OCI-LY3 (cell line): ENCODE data around the gene SPOPL.

ENCODE experiments used
- H2AFZ ChIP-seq: fragments of 200-600, 300-600 bp; shearing (Covaris generic); 2 replicates; pipeline ENCODE4 v1.6.0; 2014; ENCODE audit warnings: antibody characterized with exemption, low read depth, low read length
- H3K27ac ChIP-seq: fragments of 200-600, 300-600 bp; sonication (generic); 2 replicates; pipeline ENCODE4 v1.5.1; 2014; ENCODE audit warnings: mild to moderate bottlenecking, low read length, moderate library complexity, mixed read lengths
- H3K27me3 ChIP-seq: fragments of 200-600, 300-600 bp; sonication (generic); 2 replicates; pipeline ENCODE4 v1.6.1; 2014; ENCODE audit warnings: low read depth, low read length, mixed read lengths
- H3K36me3 ChIP-seq: fragments of 200-600, 300-600 bp; sonication (generic); replicated peaks from 2 replicates; pipeline ENCODE3; 2014; ENCODE audit warnings: low read depth, low read length, mixed read lengths
- H3K4me1 ChIP-seq: fragments of 300-600, 200-600 bp; sonication (generic); 2 replicates; pipeline ENCODE4 v1.6.1; 2014; ENCODE audit warnings: low read length, mixed read lengths
- H3K4me2 ChIP-seq: fragments of 200-600, 300-600 bp; sonication (generic); 2 replicates; pipeline ENCODE4 v1.6.1; 2014; ENCODE audit warnings: low read length, mixed read lengths
- H3K4me3 ChIP-seq: fragments of 300-600, 200-600 bp; sonication (generic); 2 replicates; pipeline ENCODE4 v1.5.1; 2014; ENCODE audit warnings: antibody characterized with exemption, mild to moderate bottlenecking, low read length, moderate library complexity
- H3K79me2 ChIP-seq: fragments of 300-600, 200-600 bp; shearing (Covaris generic); 2 replicates; pipeline ENCODE4 v1.6.1; 2014; ENCODE audit warnings: mild to moderate bottlenecking, low read length, mixed read lengths
- H3K9ac ChIP-seq: fragments of 300-600, 200-600 bp; shearing (Covaris generic); 2 replicates; pipeline ENCODE4 v1.6.0; 2014; ENCODE audit warnings: mild to moderate bottlenecking, low read length, moderate library complexity
- H3K9me3 ChIP-seq: fragments of 200-600, 300-600 bp; shearing (Covaris generic); 2 replicates; pipeline ENCODE4 v1.6.1; 2014; ENCODE audit warnings: low read length, mixed read lengths; ENCODE audit not compliant: insufficient read depth
- H4K20me1 ChIP-seq: fragments of 200-600, 300-600 bp; sonication (generic); 2 replicates; pipeline ENCODE4 v1.6.1; 2016; ENCODE audit warnings: low read length, mixed read lengths; ENCODE audit not compliant: insufficient read depth
- EZH2phosphoT487 ChIP-seq: fragments of 200-600 bp; shearing (Covaris generic); IDR thresholded peaks from 2 replicates; pipeline ENCODE4 v1.6.1; 2018; ENCODE audit warnings: antibody characterized with exemption, mixed run types, low read depth
- TF ChIP-seq, protein P1 (sequence below): fragments of 200-600, 300-600 bp; sonication (generic); IDR thresholded peaks from 2 replicates; pipeline ENCODE4 v1.5.1; 2014; ENCODE audit warnings: antibody characterized with exemption, low read length, low read depth

The SPOPL gene

DNA sequence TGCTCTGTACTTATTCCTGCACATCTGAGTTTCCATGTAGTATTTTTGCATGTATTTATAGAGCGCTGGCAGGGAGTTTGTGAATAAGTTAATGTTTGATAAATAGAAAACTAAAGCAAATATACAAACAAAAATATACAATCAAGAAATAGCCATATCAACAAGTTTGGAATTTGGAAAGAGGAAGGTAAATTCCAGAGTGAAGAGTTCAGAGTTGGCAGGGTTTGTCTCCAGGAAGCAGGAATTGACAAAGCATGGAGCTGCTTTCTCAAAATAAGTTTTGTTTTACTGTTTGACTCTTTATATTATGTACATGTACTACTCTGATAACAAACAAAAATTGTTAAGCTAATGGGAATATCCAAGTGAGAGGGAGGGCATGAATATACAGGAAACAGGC lies 80.3 kb downstream of the SPOPL start:
- TF ChIP-seq EZH2phosphoT487, result no peak
- TF ChIP-seq, protein P1, sequence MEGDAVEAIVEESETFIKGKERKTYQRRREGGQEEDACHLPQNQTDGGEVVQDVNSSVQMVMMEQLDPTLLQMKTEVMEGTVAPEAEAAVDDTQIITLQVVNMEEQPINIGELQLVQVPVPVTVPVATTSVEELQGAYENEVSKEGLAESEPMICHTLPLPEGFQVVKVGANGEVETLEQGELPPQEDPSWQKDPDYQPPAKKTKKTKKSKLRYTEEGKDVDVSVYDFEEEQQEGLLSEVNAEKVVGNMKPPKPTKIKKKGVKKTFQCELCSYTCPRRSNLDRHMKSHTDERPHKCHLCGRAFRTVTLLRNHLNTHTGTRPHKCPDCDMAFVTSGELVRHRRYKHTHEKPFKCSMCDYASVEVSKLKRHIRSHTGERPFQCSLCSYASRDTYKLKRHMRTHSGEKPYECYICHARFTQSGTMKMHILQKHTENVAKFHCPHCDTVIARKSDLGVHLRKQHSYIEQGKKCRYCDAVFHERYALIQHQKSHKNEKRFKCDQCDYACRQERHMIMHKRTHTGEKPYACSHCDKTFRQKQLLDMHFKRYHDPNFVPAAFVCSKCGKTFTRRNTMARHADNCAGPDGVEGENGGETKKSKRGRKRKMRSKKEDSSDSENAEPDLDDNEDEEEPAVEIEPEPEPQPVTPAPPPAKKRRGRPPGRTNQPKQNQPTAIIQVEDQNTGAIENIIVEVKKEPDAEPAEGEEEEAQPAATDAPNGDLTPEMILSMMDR, result no peak
- no peak overlapping the region for H3K4me3 ChIP-seq
- H3K4me2 ChIP-seq, result no peak overlapping the region
- H3K9ac ChIP-seq, result no peak overlapping the region
- H3K79me2 ChIP-seq, result no peaks in the 10 kb centered on the region
- no peaks in the 10 kb centered on the region for H4K20me1 ChIP-seq
- no peaks in the 10 kb centered on the region for H3K9me3 ChIP-seq
- H3K36me3 ChIP-seq, result no peaks in the 10 kb centered on the region
- H3K27ac ChIP-seq, result no peak overlapping the region
- H3K4me1 ChIP-seq, result no peaks in the 10 kb centered on the region
- H3K27me3 ChIP-seq, result no peaks in the 10 kb centered on the region
- no peak overlapping the region for H2AFZ ChIP-seq

DNA sequence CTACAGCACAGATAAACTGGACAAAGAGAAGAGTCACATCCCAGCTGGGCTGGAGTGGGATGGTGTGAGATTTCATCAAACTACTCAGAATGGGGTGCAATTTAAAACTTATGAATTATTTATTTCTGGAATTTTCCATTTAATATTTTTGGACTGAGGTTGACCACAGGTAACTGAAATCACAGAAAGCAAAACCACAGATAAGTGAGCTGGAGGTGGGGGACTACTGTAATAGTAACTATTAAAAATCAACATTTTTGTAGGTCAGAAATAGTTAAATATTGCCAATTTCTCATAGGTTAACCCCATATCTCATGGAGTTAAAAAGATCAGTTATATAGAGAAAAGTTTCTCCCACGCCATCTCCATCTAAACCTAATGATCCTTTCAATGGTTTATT lies 88.1 kb downstream of the SPOPL start:
- TF ChIP-seq, protein P1, result no peak
- TF ChIP-seq EZH2phosphoT487, result no peak
- no peak overlapping the region for H3K4me2 ChIP-seq
- no peaks in the 10 kb centered on the region for H3K79me2 ChIP-seq

DNA sequence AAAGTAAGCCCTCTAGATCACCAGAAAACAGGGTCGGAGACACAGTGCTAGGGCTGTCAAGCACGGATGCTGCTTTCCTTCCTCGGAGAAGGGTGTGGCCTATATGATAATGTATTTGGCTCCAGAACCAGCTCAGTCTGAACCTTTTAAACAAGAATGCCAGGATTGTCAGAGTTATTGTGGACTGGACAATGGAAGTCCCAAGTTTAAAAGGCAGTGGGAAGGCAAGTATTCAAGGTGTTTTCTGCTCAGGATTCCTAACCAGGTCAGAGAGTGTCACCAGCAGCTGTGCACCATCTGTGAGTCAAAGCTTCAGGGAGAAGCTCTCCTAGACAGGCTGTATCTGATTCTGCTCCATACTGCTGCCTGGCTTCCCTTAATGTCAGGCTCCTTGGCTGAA lies 94.8 kb downstream of the SPOPL start:
- peaks cover 23% of the 10 kb centered on the region for H3K36me3 ChIP-seq
- H3K9ac ChIP-seq, result no peak overlapping the region
- H3K9me3 ChIP-seq, result no peaks in the 10 kb centered on the region
- no peaks in the 10 kb centered on the region for H3K79me2 ChIP-seq
- H3K4me1 ChIP-seq, result no peaks in the 10 kb centered on the region
- no peak overlapping the region for H2AFZ ChIP-seq
- TF ChIP-seq, protein P1, result no peak
- no peak for TF ChIP-seq EZH2phosphoT487
- H3K4me2 ChIP-seq, result no peak overlapping the region
- no peaks in the 10 kb centered on the region for H4K20me1 ChIP-seq
- H3K27me3 ChIP-seq, result no peaks in the 10 kb centered on the region
- no peak overlapping the region for H3K4me3 ChIP-seq
- H3K27ac ChIP-seq, result no peak overlapping the region

More for the DNA sequence above, 88.1 kb downstream of the SPOPL start:
- Histone ChIP-seq H3K27me3 (no peaks in the 10 kb centered on the region), H3K4me1 (no peaks in the 10 kb centered on the region), H3K4me3 (no peak overlapping the region), H4K20me1 (no peaks in the 10 kb centered on the region), H3K9ac (no peak overlapping the region), H3K9me3 (no peaks in the 10 kb centered on the region), H2AFZ (no peak overlapping the region), H3K36me3 (peaks cover 4% of the 10 kb centered on the region), H3K27ac (no peak overlapping the region)

DNA sequence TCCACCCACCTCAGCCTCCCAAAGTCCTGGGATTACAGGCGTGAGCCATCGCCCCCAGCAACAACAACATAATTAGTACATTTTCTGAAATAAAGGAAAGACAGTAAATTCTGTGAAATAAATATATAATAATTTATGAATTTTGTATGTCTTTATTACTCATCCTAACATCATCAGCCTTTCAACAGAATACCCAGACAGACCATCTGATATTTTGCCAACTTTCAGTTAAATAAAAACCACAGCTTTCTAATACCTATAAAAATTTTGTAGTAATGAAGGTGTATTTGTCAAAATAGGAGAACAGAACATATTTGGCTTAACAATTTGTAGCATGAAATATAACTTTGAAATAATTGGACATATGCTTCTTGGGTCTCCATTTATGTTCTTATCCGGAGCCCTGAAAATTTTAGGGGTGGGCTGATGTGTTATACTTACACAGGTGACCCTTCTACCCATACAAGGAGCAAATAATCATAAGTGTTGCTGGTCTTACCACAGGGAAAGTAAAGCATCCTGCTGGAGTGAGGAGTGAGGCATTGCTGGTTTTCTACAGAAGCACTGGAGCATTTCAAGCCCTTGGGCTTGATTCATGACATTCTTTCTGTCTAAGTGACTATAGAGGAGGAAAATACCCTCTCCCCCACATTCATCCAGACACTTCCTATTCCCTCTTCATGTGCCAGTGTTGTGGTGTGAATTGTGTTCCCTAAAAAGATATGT lies 99.3 kb downstream of the SPOPL start:
- no peaks in the 10 kb centered on the region for H3K79me2 ChIP-seq
- H3K4me3 ChIP-seq, result no peak overlapping the region
- no peak overlapping the region for H3K4me2 ChIP-seq
- H3K9ac ChIP-seq, result no peak overlapping the region
- H3K4me1 ChIP-seq, result peaks cover 6% of the 10 kb centered on the region; the same call in 1 of the 2 replicates
- no peaks in the 10 kb centered on the region for H3K9me3 ChIP-seq
- H2AFZ ChIP-seq, result no peak overlapping the region
- H3K27ac ChIP-seq, result no peak overlapping the region
- H3K36me3 ChIP-seq, result peaks cover 19% of the 10 kb centered on the region
- H4K20me1 ChIP-seq, result no peaks in the 10 kb centered on the region
- no peak for TF ChIP-seq EZH2phosphoT487
- TF ChIP-seq, protein P1, result no peak
- H3K27me3 ChIP-seq, result no peaks in the 10 kb centered on the region
